HG03045 (cell line): ENCODE results near the gene TENM4.

Source experiments
- ATAC-seq: cut with Tn5 transposase; IDR thresholded peaks from one replicate; pipeline ENCODE4 v1.9.1; 2021; ENCODE audit warnings: mild to moderate bottlenecking, moderate library complexity; ENCODE audit not compliant: unreplicated experiment

TENM4 gene

DNA sequence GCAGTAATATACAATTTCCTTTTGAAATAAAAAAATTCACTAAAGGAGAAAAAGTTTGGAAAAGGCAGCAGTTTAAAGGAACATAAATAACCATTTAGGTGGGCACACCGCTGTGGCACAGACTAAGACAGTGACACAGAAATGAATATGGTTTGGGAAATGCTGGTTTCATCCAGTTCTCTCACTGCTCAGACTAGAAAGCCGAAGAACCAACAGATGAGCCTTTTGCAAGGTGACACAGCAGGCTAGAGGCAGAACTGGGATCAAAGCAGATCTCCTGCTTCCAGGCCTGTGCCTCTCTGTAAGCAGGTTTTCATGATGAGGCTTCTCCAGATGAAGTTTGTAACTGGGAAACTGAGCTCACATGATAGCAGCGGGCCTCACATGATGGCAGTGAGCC lies 486.1 kb downstream of the TENM4 start:
- no peak for ATAC-seq

DNA sequence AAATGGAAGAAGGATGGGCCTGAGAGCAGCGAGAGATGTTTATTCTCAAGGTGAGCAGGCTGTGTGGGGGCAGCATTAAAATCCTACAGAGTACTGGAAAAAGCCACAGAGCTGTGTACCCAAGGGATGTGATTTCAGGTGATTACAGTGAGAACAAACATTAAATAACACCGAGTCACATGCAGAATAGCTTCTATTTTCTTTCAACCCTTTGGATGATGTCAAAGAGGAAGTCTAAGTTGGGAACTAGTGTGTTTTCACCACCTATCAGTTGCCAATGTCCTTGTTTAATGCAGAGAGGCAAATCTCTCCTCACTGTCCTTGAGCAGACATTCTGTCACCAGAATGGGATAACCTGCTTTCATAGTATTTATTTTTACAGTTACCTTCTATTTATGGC lies 486.6 kb downstream of the TENM4 start:
- ATAC-seq = no peak

DNA sequence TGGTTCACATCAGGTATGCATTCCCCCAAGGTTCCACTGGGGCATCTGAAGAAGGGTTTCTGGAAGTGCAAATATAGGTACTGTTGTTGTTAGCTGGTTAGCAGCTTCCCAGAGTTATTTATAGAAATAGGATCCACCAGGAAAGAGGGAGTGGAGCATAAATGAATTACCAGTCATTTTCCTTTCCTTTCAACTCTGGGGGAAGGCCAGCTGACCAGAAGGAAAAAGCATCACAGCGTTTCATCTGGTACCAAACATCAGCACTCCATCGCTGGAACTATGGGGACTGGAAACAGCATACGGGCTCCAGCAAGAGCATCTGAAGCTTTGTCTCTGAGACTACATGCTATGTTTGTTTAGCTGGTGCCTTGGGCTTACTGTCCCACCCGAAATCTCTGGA lies 487.9 kb downstream of the TENM4 start:
- no peak for ATAC-seq

DNA sequence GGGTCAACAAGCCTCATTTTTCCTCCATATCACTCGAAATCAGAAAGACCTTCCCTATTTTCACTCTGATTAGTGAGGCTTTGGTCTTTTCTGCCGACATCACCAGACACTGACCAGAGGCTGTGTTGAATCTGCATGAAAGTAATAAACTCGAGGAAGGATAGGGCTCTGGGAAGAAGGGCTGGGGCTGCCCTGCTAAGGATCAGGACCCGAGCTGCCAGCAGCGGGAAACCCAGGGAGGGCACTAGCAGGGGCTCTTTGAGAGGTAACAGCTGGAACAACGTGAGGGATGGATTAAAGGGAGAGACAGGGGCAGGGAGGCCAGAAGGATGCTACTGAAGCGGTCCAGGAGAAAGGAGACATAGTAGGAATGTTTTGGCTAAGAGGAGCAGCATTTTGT lies 488.7 kb downstream of the TENM4 start:
- ATAC-seq = no peak

DNA sequence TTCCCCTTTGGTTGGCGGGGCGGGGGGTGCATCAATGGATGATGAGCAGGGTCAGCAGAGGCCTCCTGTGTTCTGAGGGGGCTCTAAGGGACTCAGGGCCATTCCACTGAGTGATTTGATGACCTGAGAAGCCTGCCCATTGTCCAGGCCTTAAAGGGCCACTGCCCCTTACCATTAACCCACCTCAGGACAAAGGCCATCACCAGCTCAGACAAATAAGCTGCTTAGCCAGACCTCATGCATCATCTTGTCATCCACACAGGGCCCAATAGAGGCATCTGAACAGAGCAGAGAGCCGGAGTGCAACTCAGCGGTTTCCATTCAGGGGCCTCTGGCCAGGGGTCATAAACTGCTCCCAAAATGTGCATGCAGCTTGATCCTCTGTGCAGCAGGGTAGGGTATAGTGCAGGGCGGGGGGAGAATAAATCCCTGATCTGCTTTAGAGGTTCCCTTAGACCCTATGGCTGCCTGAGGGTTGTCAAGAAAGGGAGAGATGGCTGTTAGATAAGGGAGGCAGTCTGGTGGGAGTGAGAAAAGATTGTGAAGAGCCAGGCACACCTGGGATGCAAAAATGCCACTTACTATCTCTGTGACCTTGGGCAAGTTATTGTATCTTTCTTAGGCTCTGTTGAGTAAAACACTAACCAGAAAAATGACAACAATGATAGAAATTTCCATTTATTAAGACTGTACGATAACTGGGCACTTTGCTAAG lies 490.7 kb downstream of the TENM4 start:
- ATAC-seq = no peak

DNA sequence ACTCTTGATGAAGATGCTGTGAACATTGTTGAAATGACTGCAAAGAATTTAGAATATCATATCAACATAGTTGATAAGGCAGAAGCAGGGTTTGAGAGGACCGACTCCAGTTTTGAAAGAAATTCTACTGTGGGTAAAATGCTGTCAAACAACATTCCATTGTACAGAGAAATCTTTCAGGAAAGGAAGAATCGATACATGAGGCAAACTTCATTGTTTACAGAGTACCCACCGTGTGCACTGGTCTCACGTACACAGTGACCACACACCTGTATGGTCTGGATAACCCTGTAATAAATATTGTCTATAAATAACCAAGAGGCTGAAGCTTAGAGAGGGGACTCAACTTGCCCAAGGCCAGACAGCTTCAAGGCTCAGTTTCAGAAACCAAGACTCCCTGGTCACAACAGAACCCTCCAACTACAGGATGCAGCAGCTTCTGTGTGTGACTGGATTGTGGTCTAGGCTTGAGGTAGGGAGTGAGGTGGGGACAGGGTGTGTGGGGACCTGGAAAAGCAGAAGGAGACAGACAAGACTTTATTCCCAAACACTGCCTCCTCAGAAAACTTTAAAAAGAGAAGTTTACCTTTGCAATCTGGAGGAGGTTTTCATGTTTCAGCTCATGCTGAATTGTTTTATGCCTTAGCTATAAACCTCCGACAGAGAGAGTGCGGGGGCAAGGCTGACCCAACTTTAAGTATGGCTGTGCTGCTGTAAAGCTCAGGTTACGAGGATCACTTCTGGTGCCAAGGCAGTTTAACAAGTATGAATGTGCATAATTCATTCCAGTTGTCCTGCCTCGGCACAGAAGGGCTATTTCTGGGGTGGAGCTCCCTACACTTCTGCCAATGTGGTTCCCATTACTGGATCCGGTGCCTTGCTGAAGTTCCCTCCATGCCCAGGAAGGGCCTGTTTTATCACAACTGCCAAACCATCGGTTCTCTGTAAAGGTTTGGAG lies 493.6 kb downstream of the TENM4 start:
- no peak for ATAC-seq

DNA sequence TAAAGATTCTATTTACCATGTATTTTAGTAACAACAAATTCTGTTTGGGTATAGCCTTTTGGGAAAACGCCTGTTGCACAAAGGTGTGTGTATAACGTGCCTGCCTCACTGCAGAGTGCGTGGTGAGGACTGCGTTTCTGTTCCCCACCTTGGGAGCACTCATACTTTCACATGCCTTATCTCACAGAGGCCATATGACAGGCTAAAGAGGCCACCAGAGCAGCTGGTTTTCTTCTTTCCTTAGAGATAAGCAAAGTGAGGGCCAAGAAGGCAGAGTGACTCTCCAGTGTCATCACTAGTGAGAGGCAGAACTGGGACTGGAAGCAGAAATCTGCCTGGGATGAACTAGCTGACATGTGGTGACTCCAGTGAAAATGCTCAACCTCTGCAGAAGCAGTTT lies 497.0 kb downstream of the TENM4 start:
- no peak for ATAC-seq

DNA sequence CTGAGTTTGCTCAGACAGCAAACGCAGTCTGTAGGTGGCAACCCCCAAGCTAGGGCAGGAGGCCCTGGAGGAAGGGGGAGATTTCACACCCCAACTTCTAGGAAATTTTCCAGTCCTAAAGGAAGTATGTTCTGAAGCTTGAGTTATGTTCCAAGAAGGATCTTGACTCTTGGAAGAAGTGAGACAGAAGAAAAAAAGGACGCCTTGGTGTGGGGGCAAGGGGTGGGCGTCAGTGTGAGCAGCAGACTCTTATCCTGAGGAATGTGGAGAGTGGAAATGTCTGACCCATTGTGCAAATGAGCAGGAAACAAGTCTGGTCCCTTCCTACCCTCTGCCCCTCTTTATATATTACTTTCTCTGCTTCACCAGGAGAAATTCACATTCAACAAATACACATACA lies 497.7 kb downstream of the TENM4 start:
- no peak for ATAC-seq

DNA sequence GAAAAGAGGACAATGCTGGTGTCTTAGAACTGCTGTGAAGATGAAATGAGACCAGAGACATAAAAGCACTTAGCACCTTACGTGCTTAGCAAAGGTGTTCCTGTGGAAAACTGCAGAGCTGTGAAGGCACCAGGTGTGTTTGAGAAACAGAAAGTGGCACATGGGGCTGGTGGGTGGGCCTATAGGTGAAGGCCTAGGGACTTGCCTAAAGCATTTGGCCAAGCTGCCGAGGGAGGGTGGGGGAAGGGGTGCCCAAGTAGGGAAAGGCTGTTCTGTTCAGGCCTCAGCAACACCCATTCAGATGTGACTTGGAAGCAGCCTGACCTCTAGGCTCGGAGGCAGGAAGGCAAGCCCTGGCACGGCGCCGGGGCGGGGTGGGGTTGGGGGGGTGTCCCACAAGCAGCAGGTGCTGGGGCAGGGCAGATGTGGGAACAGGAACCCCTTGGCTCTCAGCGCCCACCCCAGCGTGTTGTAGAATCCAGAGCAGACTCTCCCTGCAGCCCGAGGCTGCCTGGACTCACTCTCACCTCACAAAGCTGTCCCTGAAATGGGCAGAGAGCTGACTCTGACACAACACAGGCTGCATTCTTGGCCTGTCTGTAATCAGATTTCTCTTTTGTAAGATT lies 499.5 kb downstream of the TENM4 start:
- no peak for ATAC-seq

DNA sequence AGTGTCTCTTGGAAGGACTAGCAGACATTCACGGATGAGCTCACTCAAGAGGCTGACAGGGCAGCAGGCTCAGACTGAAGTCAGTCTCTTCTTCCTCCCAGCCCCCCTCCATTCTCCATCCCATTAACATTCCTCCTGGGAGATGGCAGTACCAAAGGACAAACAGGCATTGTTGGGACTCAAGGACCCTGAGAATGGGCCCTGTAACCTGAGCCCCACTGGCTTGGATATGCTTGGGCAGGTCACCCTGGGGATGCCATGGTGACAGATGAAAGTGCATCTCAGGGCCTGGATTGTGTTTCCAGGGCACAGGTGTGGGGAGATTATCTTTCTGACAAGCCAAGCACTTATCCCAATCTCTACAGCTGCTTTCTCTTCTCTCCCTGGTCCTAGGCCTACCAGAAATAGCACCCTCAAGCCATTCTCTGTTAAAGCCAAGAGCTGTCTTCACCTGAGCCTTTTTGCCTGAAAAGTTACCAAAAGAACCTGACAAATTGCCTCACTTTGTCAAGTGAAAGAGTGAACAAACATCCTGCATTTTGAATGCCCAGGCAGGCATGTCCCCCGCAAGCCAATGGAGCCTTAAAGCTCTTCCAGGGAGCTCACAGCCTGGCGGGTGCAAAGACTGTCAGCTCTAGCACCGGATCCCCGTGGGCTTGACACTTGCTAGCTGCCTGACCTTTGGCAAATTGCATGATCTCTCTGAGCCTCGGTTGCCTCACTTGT lies 500.2 kb downstream of the TENM4 start:
- no peak for ATAC-seq

DNA sequence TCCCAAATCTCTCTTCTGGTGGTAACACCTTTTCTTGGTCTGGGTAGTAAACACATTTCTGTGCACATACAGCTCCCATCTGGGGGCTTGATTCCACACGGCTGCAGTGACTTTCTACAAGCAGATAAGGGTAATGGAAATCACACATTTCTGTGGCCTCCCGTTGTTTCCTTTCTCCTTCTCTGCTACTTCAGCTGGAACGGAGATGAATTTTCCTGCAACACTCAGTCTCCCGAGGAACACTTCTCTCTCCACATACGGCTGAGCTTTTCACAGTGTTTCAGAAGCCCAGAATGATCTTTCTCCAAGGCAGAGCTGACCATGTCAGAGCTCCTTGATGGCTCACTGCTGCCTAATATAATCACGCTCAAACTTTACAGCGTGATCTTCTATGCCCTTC lies 501.9 kb downstream of the TENM4 start:
- no peak for ATAC-seq

DNA sequence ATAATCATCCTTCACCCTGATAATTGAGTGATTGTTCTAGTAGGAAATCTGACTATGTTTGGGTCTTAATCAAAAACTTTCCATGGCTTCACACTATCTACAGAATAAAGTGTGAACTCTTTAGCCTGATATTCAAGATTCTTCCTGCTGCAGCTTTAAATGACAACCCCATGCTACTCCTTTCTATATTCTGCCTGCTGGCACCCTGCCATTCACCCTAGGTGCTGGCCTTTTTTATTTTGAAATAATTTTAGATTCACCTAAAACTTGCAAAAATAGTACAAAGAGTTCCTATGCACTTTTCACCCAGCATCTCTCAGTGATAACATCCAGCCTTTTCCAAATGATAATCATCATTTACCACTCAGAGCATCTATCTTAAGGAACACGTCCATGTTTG lies 502.8 kb downstream of the TENM4 start:
- ATAC-seq = no peak

DNA sequence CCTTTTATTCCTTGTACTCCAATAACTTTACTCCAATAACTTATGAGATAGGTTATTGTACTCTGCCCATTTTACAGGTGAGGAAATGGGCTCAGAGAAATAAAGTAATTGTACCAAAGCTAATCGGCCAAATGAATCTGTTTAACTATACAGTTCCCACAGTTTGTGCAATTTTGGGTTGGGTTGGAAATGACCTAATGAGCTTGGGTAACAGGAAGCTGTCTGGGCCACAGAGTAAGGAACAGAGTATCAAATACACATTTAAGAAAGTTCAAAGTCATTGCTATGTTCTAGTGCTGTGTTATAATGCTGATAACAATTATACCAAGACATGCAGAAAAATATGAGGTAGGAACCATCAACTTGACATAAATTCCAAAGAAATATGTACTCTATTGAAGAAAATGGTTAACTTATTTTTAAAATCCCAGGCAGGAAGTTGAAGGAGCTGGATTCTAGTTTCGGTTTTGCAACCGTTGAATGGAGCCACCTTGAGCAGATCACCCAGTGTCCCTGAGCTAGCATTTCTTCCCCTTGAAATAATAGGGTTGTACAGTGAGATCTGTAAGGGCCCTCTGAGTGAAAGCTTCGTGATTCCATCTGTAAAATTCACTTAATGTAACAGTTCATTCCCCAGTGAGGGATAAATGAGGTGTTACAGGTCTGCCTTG lies 505.3 kb downstream of the TENM4 start:
- ATAC-seq = no peak

DNA sequence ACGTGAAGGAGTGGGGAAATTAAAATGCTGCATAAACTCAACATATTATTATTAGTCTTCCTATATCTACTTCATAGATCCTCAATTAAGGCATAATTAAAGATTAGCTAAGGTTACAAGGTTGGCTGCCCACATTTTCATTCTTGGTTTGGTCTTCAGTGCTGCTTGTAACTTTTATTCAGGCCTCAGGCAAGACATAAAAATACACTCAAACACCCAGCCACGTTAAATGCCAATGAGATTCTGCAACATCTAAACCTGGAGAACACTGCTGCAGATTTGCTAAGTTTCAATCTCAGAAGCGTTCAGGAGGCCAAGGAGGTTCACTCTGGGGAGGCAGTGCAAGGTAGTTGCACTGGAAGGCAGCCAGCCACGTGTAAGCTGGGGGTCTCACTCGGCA lies 507.5 kb downstream of the TENM4 start:
- no peak for ATAC-seq

DNA sequence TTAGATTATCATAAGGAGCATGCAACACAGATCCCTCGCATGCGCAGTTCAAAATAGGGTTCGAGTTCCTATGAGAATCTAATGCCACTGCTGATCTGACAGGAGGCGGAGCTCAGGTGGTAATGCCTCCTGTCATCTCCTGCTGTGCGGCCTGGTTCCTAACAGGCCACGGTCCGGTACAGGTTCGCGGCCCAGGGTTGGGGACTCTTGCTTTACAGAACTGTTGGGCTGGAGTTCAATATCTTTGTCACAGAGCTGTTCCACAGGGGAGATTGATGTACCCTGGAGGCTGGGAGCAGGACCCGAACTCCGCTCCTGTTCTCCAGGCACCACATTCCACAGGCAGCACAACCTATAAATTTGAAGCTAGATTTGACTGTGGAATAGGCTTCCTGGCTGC lies 508.1 kb downstream of the TENM4 start:
- no peak for ATAC-seq

DNA sequence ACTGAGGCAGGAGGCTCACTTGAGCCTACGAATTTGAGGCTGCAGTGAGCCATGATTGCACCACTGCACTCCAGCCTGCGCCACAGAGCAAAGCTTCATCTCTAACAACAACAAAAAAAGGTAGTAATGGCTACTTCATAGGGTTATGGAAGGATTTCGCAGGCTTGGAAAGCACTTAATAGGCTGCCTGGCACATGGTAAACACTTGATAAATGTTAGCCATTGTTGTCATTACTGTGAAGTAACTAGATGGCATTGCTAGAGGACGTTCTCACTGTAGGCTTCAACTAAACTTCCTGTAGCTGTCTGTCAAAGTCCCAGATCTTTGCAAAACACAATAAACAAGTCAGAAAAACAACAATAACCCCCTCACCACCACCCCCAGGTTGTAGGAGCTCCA lies 508.9 kb downstream of the TENM4 start:
- ATAC-seq = no peak

DNA sequence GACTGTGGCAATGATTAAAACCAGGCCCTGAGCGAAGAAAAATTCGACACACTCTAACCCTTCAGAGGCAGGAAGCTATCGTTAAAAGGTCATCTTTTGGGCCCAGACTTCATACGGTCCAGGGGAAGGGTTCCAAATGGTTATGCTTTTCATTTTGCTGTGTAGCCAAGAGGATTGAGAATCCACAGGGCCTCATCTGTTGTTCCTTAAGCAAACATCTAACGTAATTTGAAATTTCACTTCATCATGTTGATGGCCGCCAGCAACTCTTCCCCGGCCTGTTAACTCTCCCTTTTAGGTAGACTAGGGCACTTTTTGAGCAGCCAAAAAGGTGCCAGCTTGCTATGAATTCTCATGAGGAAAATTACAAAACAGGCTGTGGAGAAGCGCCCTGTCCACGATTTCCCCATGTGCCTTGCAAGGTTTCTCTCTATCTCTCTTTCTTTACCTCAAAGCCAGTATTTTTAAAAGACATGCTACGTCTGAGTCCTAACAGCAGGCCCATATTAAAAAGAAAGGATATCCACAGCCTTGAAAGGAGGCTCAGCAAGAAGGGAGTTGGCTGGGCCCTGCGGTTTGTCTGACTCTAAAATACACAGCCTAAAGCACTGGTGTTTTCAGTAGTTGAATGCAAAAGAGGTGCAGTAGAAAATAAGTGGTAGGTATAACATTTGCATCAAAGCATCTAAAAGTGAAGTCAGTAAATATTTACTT lies 509.9 kb downstream of the TENM4 start:
- ATAC-seq = no peak

DNA sequence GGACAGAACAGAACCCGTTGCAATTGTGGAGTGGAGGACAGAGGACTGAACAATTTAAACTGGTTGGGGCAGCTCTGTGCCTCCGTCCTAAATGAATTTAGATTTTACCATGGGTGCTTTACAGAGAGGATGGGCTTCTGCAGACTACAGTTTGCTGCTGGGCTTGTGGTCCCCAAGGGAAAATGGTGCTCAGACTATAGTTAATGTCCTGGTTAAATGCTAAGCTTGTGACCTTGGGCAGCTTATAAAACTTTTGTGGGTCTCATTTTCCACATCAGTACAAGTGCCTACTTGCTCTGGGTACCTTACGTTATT lies 511.0 kb downstream of the TENM4 start:
- ATAC-seq = no peak

DNA sequence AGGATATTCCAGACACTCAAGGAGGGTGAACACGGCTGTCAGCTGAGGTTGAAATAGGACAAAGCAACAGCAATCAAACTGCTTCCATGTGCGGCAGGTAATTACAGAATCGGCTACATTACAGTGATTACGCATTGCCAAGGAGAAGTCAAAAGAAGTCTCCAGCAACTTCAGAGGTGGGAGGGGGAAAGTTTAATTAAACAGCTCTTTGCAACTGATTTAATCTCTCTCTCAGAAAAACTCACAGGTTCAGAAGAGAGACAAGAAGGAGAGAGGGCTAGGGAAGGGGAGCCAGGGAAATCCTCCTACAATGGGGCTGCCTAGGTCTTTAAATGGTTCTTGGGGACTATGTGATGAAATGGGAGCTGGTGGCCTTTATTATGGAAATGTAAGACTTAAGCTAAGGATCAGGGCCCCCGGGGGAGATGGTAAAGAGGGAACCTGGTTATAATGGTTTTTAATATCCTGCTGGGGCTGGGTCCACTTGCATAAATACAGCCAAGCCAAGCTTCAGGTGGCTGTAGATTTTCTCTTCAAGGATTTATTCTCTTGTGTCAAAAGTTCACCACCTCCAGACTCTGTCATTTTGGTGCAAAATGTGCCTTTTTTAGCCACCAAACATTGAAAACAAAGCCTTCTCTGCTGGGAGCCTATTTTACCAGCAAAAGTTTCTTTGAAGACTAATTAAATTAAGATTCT lies 511.5 kb downstream of the TENM4 start:
- no peak for ATAC-seq

DNA sequence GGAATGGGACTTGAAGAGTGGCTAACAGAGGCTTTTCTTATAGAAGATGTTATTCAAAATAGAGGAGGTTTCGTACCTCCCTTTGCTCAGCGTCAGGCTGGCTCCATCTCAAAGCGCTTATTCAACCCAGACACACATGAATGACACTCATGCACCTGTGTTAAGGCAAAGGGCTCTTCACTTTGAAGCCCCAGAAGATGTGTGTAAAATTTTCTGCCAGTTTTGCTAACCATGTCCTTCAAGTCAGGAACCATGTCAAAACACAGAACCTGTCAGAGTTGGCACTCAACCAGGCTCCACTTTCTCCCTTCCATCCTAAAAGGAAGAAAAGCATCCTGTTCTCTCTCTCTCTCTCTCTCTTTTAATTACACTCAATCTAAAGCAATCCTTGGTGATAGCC lies 513.3 kb downstream of the TENM4 start:
- ATAC-seq = no peak
